HepG2 (cell line): Measurements from ENCODE around the gene BPHL. TPM values are rescaled to one million over a fixed set of nuclear protein-coding genes. Genes with fewer than 3 reads are reported as not detected.
A peak's percentile ranks its signal among the peaks of the same experiment; 100 is the strongest.

Experiments
- CSRNP1 ChIP-seq: sonication (generic); formaldehyde crosslinking; IDR thresholded peaks from 2 replicates; pipeline ENCODE4 v1.8.1; 2023; ENCODE audit warnings: mild to moderate bottlenecking, missing genetic modification reagents
- GLI4 ChIP-seq: sonication (generic); formaldehyde crosslinking; IDR thresholded peaks from 2 replicates; pipeline ENCODE4 v1.5.1; 2020; ENCODE audit warnings: missing genetic modification reagents, mild to moderate bottlenecking, moderate library complexity, borderline replicate concordance
- HDAC1 ChIP-seq: sonication (generic); formaldehyde crosslinking; IDR thresholded peaks from 2 replicates; pipeline ENCODE4 v1.5.1; 2020; ENCODE audit warnings: mild to moderate bottlenecking, missing genetic modification reagents
- NFE2L2 ChIP-seq: fragments of 150-350 bp; IDR thresholded peaks from 2 replicates; pipeline ENCODE4 v1.6.1; 2014; ENCODE audit warnings: low read length
- POLR2AphosphoS2 ChIP-seq: IDR thresholded peaks from 2 replicates; pipeline ENCODE4 v1.6.1; 2011; ENCODE audit warnings: low read depth, low read length, improper control_type of control experiment
- PRDM15 ChIP-seq: sonication (generic); formaldehyde crosslinking; IDR thresholded peaks from 2 replicates; pipeline ENCODE4 v1.4.0; 2020; ENCODE audit warnings: missing genetic modification reagents
- SALL1 ChIP-seq: sonication (generic); formaldehyde crosslinking; IDR thresholded peaks from 2 replicates; pipeline ENCODE4 v1.8.0; 2022; ENCODE audit warnings: mild to moderate bottlenecking, missing genetic modification reagents
- ZBTB39 ChIP-seq: sonication (generic); formaldehyde crosslinking; IDR thresholded peaks from 2 replicates; pipeline ENCODE4 v1.5.0; 2020; ENCODE audit warnings: missing genetic modification reagents
- ZNF607 ChIP-seq: sonication (generic); formaldehyde crosslinking; IDR thresholded peaks from 2 replicates; pipeline ENCODE4 v1.5.1; 2020; ENCODE audit warnings: missing genetic modification reagents, mild to moderate bottlenecking, borderline replicate concordance
- ZNF770 ChIP-seq: sonication (generic); formaldehyde crosslinking; IDR thresholded peaks from 2 replicates; pipeline ENCODE4 v1.5.0; 2020; ENCODE audit warnings: mild to moderate bottlenecking, missing genetic modification reagents
- ZNF792 ChIP-seq: IDR thresholded peaks from 2 replicates; pipeline ENCODE4 v1.6.1; 2016
- polyA plus RNA-seq, 8 experiments: library from polyadenylated mRNA; depleted of rRNA in 3 of 8; stranded (reverse) in 7 of 8; unstranded in 1 of 8; fragments of >200 nt; fragmentation: Illumina TruSeq in 4 of 8; extraction: Trizol in 4 of 8; gene quantifications; 2 replicates each; pipeline versions ENCODE4 v1.2.1 to v1.2.3, GENCODE V29; 2011 to 2016; ENCODE audit warnings: low read depth in 4 of 8, missing spikeins in 1 of 8, mixed read lengths in 1 of 8; ENCODE audit not compliant: insufficient read depth in 1 of 8
- total RNA-seq, 5 experiments: library from RNA; depleted of rRNA; stranded (reverse); fragments of >200 nt; fragmentation: Illumina TruSeq; extraction: Trizol; gene quantifications; 2 replicates each; pipeline ENCODE4 v1.2.3, GENCODE V29; 2016; ENCODE audit warnings: low read depth in 1 of 5
- TF ChIP-seq, protein P1 (sequence below): sonication (generic); formaldehyde crosslinking; IDR thresholded peaks from 2 replicates; pipeline ENCODE4 v1.8.1; 2022; ENCODE audit warnings: low read depth, mild to moderate bottlenecking, missing genetic modification reagents
- TF ChIP-seq, protein P2 (sequence below): sonication (generic); formaldehyde crosslinking; IDR thresholded peaks from 2 replicates; pipeline ENCODE4 v1.8.0; 2022; ENCODE audit warnings: missing genetic modification reagents, mild to moderate bottlenecking, inconsistent platforms, borderline replicate concordance

Gene BPHL
- total and polyA plus RNA-seq, 2 of the 13 experiments (the other 11 are each of a cell fraction or from before 2014, with no cell fraction given), result 37.8 to 39.5 TPM

DNA sequence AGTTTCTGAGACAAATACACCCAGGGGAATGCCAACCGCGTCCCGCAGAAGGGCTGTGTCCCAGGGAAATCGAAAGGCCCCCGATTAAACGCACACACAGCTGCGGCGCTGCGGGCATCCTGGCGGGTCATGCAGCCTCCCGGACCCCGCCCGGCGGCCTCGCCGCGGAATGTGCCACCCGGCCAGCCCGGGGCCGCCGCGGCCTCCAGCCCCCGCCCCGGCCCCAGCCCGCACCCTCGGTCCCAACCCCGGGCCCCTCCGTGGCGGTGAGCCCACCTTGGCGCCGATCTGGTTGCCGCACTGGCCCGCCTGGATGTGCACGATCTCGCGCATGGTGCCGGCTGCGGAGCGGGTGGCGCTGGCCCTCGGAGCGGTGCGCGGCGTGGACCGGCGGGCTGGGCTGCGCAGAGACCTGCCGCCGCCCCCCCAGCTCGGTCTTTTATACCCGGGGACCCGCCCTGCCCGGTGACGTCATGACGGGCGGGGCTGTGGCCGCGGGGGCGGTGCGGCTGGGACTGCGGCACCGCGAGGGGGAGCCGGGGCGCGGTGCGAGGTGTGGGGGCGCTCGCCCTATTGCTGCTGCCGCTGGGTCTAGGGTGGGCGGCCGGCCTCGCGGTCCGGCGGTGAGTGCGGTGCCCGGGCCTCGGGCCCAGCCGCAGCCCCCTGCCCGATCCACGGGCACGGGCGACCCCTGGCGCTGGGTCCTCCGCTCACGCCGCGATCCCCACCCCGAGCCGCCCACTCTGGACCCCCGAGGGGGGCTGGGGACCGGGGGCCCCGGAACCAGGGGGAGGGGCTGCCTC is 38.8 kb downstream of the BPHL start, which contains the start of gene TUBB2A (continued):
- peak; percentile 68; the same call in 1 of the 2 replicates for TF ChIP-seq ZNF770
- TF ChIP-seq ZBTB39 (CRISPR knock-in tag), result no peak; the same call in 1 of the 2 replicates
- TF ChIP-seq, protein P1, sequence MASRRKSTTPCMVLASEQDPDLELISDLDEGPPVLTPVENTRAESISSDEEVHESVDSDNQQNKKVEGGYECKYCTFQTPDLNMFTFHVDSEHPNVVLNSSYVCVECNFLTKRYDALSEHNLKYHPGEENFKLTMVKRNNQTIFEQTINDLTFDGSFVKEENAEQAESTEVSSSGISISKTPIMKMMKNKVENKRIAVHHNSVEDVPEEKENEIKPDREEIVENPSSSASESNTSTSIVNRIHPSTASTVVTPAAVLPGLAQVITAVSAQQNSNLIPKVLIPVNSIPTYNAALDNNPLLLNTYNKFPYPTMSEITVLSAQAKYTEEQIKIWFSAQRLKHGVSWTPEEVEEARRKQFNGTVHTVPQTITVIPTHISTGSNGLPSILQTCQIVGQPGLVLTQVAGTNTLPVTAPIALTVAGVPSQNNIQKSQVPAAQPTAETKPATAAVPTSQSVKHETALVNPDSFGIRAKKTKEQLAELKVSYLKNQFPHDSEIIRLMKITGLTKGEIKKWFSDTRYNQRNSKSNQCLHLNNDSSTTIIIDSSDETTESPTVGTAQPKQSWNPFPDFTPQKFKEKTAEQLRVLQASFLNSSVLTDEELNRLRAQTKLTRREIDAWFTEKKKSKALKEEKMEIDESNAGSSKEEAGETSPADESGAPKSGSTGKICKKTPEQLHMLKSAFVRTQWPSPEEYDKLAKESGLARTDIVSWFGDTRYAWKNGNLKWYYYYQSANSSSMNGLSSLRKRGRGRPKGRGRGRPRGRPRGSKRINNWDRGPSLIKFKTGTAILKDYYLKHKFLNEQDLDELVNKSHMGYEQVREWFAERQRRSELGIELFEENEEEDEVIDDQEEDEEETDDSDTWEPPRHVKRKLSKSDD (CRISPR knock-in tag), result peak; percentile 92
- TF ChIP-seq NFE2L2, result no peak
- no peak for TF ChIP-seq POLR2AphosphoS2
- TF ChIP-seq ZNF792, result peak; percentile 46; the same call in 1 of the 2 replicates
- TF ChIP-seq, protein P2, sequence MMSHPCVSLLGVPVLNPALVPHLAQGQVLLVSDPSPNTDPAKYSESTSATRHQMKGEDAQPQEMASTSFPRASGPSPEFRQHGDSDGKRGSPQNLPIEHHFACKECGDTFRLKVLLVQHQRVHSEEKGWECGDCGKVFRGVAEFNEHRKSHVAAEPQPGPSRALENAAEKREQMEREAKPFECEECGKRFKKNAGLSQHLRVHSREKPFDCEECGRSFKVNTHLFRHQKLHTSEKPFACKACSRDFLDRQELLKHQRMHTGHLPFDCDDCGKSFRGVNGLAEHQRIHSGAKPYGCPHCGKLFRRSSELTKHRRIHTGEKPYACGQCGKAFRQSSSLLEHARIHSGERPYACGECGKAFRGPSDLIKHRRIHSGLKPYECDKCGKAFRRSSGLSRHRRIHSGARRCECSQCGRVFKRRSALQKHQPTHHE, result peak; percentile 77
- peak; percentile 92 for TF ChIP-seq SALL1 (CRISPR knock-in tag)
- no peak for TF ChIP-seq CSRNP1 (CRISPR knock-in tag)
- no peak for TF ChIP-seq GLI4 (CRISPR knock-in tag)
- peak; percentile 85 for TF ChIP-seq HDAC1 (CRISPR knock-in tag)
- TF ChIP-seq ZNF607 (CRISPR knock-in tag), result peak; percentile 64
- no peak for TF ChIP-seq PRDM15 (CRISPR knock-in tag)
